ENCODE measurements around the gene PTPN21.
"Not testable (repeated sequence)": the region's sequence is repeated elsewhere in the genome, so short reads cannot be mapped to it uniquely, and the experiment has no call there.

Gene PTPN21

GRCh38 chr14:88533064-88533602 is 21.7 kb downstream of the PTPN21 start:
- H3K79me2 ChIP-seq (ENCODE audit: insufficient read depth, low read depth) = no peaks in the 10 kb centered on the region
- H2AFZ ChIP-seq (ENCODE audit: low read depth) = no peak overlapping the region
- no peak overlapping the region for H3K27ac ChIP-seq

GRCh38 chr14:88529889-88530288 is 24.9 kb downstream of the PTPN21 start:
- not testable (repeated sequence) for H3K36me3 ChIP-seq (ENCODE audit: insufficient read depth); H3K4me2 ChIP-seq; H4K20me1 ChIP-seq (ENCODE audit: insufficient read depth); H3K4me1 ChIP-seq (ENCODE audit: low read depth, poor library complexity, severe bottlenecking); H3K27ac ChIP-seq; H3K79me2 ChIP-seq (ENCODE audit: insufficient read depth, low read depth); H3K27me3 ChIP-seq (ENCODE audit: insufficient read depth, low read depth); H2AFZ ChIP-seq (ENCODE audit: low read depth); H3K9ac ChIP-seq; H3K4me3 ChIP-seq (IDR thresholded peaks at IDR 0.05; ENCODE audit: insufficient read depth, low read depth, low read length)

More at GRCh38 chr14:88533064-88533602, 21.7 kb downstream of the PTPN21 start:
- no peak for TF ChIP-seq CTCF (conservative IDR thresholded peaks at IDR 0.05; ENCODE audit: low read depth, low read length)
- H3K4me2 ChIP-seq = no peak overlapping the region
- H3K36me3 ChIP-seq (ENCODE audit: insufficient read depth) = no peaks in the 10 kb centered on the region
- no peak overlapping the region for H3K4me3 ChIP-seq (IDR thresholded peaks at IDR 0.05; ENCODE audit: insufficient read depth, low read depth, low read length)
- no peak overlapping the region for H3K9ac ChIP-seq
- no peaks in the 10 kb centered on the region for H3K4me1 ChIP-seq (ENCODE audit: low read depth, poor library complexity, severe bottlenecking)
- no peaks in the 10 kb centered on the region for H3K27me3 ChIP-seq (ENCODE audit: insufficient read depth, low read depth)
- no peaks in the 10 kb centered on the region for H4K20me1 ChIP-seq (ENCODE audit: insufficient read depth)

- H3K4me3 ChIP-seq (IDR thresholded peaks at IDR 0.05; ENCODE audit: insufficient read depth, low read depth, low read length) = no peak overlapping the region
- H3K9ac ChIP-seq = no peak overlapping the region
- no peaks in the 10 kb centered on the region for H3K36me3 ChIP-seq (ENCODE audit: insufficient read depth)
- H2AFZ ChIP-seq (ENCODE audit: low read depth) = no peak overlapping the region
- H4K20me1 ChIP-seq (ENCODE audit: insufficient read depth) = no peaks in the 10 kb centered on the region
- no peak overlapping the region for H3K4me2 ChIP-seq
- H3K4me1 ChIP-seq (ENCODE audit: low read depth, poor library complexity, severe bottlenecking) = no peaks in the 10 kb centered on the region
- no peaks in the 10 kb centered on the region for H3K79me2 ChIP-seq (ENCODE audit: insufficient read depth, low read depth)
- no peak for TF ChIP-seq CTCF (conservative IDR thresholded peaks at IDR 0.05; ENCODE audit: low read depth, low read length)
- no peaks in the 10 kb centered on the region for H3K27me3 ChIP-seq (ENCODE audit: insufficient read depth, low read depth)
- H3K27ac ChIP-seq = no peak overlapping the region
Observed at GRCh38 chr14:88522393-88522792, 32.4 kb downstream of the PTPN21 start.

- Histone ChIP-seq H3K4me1 (ENCODE audit: low read depth, poor library complexity, severe bottlenecking) (no peaks in the 10 kb centered on the region), H3K4me3 (IDR thresholded peaks at IDR 0.05; ENCODE audit: insufficient read depth, low read depth, low read length) (no peak overlapping the region), H3K27ac (no peak overlapping the region), H3K79me2 (ENCODE audit: insufficient read depth, low read depth) (no peaks in the 10 kb centered on the region), H3K4me2 (no peak overlapping the region), H3K36me3 (ENCODE audit: insufficient read depth) (no peaks in the 10 kb centered on the region), H3K9ac (no peak overlapping the region), H2AFZ (ENCODE audit: low read depth) (no peak overlapping the region), H4K20me1 (ENCODE audit: insufficient read depth) (no peaks in the 10 kb centered on the region), H3K27me3 (ENCODE audit: insufficient read depth, low read depth) (no peaks in the 10 kb centered on the region)
- no peak for TF ChIP-seq CTCF (conservative IDR thresholded peaks at IDR 0.05; ENCODE audit: low read depth, low read length)
Observed at GRCh38 chr14:88521818-88522217, 33.0 kb downstream of the PTPN21 start.

- no peak overlapping the region for H3K4me2 ChIP-seq
- no peaks in the 10 kb centered on the region for H3K4me1 ChIP-seq (ENCODE audit: low read depth, poor library complexity, severe bottlenecking)
- no peaks in the 10 kb centered on the region for H3K27me3 ChIP-seq (ENCODE audit: insufficient read depth, low read depth)
- no peaks in the 10 kb centered on the region for H4K20me1 ChIP-seq (ENCODE audit: insufficient read depth)
- no peaks in the 10 kb centered on the region for H3K79me2 ChIP-seq (ENCODE audit: insufficient read depth, low read depth)
- no peak overlapping the region for H3K4me3 ChIP-seq (IDR thresholded peaks at IDR 0.05; ENCODE audit: insufficient read depth, low read depth, low read length)
- no peak overlapping the region for H3K27ac ChIP-seq
- H2AFZ ChIP-seq (ENCODE audit: low read depth) = no peak overlapping the region
- no peaks in the 10 kb centered on the region for H3K36me3 ChIP-seq (ENCODE audit: insufficient read depth)
- no peak for TF ChIP-seq CTCF (conservative IDR thresholded peaks at IDR 0.05; ENCODE audit: low read depth, low read length)
- H3K9ac ChIP-seq = no peak overlapping the region
Observed at GRCh38 chr14:88519907-88520306, 34.9 kb downstream of the PTPN21 start.
